DMS114 treated with DMSO at 0.1 percent for 48 hours (cell line): ENCODE measurements around the gene ARID5A.
"Not testable (repeated sequence)": the region's sequence is repeated elsewhere in the genome, so short reads cannot be mapped to it uniquely, and the experiment has no call there.

Experiments used
- DNase-seq: peaks from one replicate; lab custom pipeline; 2025; ENCODE audit not compliant: unreplicated experiment; lab: John Stamatoyannopoulos, UW

The ARID5A gene, protein sequence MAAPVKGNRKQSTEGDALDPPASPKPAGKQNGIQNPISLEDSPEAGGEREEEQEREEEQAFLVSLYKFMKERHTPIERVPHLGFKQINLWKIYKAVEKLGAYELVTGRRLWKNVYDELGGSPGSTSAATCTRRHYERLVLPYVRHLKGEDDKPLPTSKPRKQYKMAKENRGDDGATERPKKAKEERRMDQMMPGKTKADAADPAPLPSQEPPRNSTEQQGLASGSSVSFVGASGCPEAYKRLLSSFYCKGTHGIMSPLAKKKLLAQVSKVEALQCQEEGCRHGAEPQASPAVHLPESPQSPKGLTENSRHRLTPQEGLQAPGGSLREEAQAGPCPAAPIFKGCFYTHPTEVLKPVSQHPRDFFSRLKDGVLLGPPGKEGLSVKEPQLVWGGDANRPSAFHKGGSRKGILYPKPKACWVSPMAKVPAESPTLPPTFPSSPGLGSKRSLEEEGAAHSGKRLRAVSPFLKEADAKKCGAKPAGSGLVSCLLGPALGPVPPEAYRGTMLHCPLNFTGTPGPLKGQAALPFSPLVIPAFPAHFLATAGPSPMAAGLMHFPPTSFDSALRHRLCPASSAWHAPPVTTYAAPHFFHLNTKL

GRCh38 chr2:96536445-96537065, at the start of gene ARID5A:
TSS of gene ARID5A (plus strand) at chr2:96536752. CDS start at chr2:96536827, 75 bp downstream.
- peak; percentile 76 for DNase-seq

DNA sequence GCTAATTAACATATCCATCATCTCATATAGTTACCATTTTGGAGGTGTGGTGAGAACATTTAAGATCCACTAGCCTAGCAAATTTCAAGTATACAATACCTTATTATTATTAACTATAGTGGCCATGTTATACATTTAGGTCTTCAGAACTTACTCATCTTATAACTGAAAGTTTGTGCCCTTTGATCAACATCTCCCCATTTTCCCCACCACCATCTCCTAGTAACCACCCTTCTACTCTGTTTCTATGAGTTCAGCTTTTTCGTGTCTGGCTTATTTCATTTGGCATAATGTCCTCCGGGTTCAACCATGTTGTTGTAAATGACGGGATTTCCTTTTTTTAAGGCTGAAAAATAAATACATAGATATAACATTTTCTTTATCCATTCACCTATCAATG, 47.3 kb upstream of the ARID5A start:
- no peak for DNase-seq

- no peak for DNase-seq
These were observed 46.9 kb upstream of the ARID5A start for GRCh38 chr2:96489663-96490062.

DNA sequence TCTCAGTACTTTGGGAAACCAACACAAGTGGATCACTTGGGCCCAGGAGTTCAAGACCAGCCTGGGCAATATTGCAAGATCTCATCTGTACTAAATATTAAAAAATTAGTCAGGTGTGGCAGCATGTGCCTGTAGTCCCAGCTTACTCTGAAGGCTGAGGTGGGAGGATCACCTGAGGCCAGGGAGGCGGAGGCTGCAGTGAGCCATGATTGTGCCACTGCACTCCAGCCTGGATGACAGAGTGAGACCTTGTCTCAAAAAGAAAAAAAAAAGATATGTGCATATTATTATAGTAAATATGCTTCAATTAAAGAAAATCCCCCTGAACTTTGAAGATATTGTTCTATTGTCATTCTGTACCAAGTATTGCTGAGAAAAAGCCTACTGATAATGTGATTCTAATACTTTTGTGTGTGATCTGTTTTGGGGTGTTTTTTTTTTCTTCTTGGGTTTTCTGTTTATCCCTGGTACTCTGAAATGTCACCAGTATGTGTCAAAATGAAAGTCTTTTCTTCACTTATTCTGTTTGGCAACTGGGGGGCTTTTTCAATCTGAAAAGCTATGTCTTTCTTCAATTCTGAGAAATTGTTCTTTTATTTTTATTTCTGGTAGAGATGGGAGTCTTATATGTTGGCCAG, 44.6 kb upstream of the ARID5A start:
- DNase-seq = no peak

DNA sequence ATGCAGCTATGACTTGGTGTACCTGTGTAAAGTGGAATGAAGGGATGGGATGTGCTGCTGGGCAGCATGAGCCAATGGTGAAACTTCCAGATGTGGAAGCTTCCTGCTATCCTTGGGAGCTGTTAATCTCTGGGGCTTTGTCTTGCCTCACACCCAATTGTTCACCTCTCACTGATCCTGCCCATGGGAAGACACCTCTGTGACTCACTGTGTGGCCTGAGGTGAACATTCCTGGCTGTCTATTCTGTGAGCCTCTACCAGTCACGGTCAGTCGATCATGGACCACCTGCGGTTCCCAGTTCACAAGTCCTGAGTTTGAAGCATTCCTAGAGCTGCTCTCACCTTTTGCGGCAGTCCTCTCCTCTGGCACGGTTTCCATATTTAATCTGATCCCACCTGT, 43.5 kb upstream of the ARID5A start:
- no peak for DNase-seq

GRCh38 chr2:96494188-96494587, 42.4 kb upstream of the ARID5A start:
- DNase-seq = no peak

DNA sequence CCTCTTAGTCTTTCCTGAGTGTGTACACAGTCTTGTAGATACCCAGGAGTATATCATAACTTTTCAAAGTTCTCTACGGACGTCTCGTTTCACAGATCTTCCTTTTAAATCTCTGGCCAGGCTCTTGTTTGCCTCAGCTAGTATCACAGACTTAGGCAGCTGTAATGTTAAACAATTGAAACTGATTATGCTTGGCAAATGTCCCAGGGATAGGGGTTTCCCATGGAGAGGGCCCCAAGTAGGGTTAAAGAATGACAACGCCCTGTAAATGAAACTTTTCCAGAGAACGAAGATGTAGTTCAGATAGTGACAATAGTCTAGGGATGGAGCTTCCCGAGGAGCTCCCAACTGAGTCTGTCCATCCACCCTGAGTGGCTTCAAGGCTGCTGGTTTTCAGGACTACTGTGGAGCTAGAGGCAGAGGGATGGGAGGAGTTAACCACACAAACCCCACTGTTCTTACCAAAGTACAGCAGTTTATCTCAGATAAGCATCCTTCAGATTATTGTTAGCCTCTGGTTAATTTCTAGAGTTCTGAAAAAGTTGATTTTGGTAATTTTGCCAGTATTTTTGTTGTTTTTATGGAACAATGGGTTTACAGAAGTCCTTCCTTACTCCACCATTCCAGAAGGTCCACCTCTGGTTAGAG, 40.4 kb upstream of the ARID5A start:
- no peak for DNase-seq

GRCh38 chr2:96498021-96498431, 38.5 kb upstream of the ARID5A start:
- no peak for DNase-seq

- DNase-seq = not testable (repeated sequence)
These were observed 37.9 kb upstream of the ARID5A start for GRCh38 chr2:96498611-96499010.

- no peak for DNase-seq
These were observed 37.2 kb upstream of the ARID5A start for GRCh38 chr2:96499061-96499960.

DNA sequence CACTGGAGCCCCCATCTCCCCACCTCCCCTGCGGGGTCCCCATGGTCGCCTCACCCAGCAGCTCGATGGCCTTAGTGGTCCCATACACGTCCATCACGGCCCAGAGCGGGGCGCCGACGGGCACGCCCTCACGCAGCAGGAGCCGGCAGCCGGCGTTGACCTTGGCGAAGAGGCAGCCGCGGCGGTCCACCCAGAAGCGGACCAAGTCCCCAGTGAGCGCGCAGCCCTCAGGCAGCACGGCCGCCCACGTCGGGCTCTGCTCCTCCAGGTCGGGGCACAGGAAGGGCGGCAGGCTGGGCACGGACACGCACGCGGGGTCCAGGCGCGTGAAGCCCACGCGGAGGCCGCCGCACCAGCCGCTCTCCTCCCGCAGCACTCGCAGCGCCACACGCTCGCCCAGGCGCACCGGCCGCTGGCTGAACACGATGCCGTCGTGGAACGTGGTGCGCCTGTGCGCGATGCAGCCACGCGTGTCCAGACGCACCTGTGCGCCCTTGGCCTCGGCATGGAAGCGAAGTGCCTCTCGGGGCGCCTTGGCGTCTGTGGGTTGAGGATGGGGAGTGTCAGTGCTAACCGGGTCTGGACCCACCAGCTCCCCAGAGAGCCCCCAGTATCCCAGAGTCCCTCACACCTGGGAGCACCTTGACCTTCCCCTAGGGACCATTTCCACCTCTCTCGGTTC, 36.0 kb upstream of the ARID5A start:
- DNase-seq = no peak

- DNase-seq = no peak
These were observed 35.1 kb upstream of the ARID5A start for GRCh38 chr2:96501471-96501874.

DNA sequence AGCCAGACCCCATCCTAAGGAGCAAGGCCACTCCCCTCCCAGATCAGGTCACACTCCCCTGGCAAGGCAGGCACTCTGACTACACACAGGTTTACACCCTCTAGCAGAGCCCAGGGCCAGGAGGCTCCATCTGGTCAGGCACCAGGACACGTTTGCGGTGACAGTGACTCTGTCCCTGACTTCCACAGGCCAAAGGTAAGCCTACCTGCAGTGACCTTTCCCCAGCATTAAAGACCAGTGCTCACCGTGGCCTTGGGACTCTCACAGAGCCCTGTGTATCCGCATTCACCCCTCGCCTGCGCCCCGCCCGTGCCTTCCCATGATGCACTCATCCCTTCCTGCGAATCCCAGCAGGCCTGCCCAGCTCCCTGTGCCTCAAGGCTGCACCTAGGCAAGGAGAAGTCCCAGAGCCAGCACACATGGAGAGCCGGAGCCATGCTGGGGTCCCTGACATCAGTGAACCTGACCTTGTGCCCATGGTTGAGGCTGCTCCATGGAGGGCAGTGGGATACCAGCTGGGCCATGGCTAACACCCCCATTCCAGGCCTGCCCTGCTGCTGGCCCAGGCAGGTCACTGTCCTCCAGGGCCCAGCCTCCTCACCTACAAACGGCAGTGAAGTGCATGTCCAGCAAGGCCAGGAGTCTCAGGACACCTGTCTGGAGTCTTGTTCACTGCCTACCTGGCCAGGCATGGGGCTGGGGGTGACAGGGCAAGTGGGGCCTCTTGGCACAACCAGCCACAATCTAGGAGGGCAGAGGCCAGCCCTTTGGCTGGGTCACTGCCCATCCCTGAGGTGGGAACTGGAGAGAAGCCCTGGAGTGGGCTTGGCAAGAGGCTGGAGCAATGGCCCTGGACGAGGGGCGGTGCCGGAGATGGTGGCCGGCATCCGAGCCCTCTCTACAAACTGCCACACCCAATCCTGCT, 34.4 kb upstream of the ARID5A start:
- DNase-seq = no peak

DNA sequence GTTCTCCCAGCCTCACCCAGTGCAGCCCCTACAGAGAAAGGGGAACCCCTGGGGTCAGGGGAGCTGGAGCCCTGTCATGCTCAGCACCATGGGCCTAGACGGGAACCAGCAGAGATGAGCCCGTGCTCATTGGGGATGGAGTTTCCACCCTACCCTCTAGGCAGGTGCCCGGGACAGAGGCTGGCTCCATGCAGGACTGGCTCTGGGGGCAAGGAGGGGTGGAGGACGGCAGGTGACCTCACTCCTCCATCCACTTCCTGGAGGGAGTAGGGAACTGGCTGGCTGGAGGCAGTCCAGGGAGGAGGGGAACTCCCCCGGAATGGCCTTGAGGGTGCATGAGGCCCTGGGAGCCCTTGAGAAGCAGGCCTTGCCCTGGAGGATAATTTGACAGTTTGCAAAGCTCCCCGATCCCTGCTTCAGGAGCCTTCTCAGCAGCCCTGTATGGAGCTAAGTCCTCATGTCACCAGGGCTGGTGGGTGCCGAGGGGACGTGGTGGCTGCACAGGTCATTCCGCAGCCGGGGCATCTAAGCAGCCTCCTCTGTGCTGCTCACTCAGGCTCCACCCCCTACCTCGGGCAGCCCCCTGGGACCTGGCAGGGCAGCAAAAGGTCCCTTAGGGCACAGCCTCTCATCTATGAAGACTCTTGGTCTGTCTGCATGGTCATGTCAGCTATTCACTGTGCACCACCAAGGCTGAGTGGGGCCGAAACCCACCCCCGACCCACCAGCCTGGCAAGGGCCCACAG, 33.5 kb upstream of the ARID5A start:
- no peak for DNase-seq

DNA sequence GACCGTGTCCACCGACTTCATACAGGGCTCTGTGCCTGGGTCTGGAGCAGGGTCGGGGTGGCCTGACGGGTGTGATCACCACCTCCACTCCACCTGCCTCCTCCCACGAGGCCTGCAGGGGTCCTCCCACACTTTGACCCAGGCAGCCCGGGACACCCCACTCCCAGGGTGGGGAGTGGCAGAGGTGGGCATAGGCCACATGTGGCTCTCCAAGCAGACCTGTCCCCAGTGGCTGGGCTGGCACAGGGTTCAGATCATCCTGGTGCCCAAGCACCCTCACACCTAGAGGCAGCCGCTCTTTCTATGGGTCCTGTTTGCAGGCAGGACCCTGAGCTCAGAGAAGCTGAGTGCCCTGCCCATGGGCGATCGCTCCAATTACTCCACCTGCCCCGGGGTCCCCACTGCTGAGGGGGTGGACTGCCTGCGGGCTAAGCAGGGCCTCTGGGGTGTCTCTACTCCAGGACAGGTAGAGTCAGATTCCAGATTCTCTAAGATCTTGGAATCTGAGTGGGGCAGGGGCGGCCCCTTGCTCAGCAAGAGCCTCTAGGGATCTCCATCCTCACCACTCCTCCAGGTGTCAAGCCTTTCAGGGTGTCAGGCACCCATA, 32.8 kb upstream of the ARID5A start:
- DNase-seq = no peak

DNA sequence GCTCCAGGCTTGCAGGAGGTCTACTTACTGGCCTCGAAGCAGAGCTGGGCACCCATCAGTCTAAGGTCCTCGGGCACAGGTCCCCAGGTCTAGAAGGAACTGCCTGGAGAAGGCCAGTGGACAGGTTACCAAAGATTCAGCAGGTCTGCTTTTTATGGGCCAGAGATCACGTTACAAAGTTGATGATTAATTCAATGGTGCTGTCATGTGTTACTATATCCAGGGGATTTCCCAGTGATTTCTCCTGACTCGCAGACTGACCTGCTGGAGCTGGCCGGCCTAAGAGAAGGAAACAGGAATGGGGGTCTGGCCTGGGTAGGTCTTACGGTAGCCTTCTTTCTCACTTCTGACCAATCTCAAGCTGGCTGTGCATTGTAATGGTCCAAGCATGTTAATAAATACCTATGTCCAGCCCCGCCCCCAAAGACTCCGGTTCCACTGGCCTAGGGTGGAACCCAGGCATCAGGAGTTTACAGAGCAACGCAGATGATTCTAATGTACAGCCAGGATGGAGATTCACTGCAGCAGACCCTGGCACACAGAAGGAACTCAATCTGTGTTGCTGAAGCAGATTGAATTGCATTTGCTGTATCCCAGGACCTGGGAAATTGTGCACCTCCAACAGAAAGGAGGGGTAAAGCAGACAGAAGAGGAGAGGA, 31.2 kb upstream of the ARID5A start, which contains the start of gene NEURL3:
TSS of gene NEURL3 (minus strand) at position 127 of the 659 bp plus-strand sequence. CDS start at position 56, 71 bp downstream.
- no peak for DNase-seq
